Measurements from ENCODE around the gene PTGES.

Gene PTGES

GRCh38 chr9:129714511-129715061 is 38.3 kb downstream of the PTGES start:
- TF ChIP-seq, protein P1, sequence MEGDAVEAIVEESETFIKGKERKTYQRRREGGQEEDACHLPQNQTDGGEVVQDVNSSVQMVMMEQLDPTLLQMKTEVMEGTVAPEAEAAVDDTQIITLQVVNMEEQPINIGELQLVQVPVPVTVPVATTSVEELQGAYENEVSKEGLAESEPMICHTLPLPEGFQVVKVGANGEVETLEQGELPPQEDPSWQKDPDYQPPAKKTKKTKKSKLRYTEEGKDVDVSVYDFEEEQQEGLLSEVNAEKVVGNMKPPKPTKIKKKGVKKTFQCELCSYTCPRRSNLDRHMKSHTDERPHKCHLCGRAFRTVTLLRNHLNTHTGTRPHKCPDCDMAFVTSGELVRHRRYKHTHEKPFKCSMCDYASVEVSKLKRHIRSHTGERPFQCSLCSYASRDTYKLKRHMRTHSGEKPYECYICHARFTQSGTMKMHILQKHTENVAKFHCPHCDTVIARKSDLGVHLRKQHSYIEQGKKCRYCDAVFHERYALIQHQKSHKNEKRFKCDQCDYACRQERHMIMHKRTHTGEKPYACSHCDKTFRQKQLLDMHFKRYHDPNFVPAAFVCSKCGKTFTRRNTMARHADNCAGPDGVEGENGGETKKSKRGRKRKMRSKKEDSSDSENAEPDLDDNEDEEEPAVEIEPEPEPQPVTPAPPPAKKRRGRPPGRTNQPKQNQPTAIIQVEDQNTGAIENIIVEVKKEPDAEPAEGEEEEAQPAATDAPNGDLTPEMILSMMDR (IDR thresholded peaks at IDR 0.05; ENCODE audit: low read depth, low read length): no peak
- H3K4me3 ChIP-seq (ENCODE audit: low read depth, low read length): no peak overlapping the region

GRCh38 chr9:129713402-129713679 is 39.5 kb downstream of the PTGES start:
- H3K4me3 ChIP-seq (ENCODE audit: low read depth, low read length): no peak overlapping the region; the same call in 1 of the 2 replicates
- TF ChIP-seq, protein P1 (IDR thresholded peaks at IDR 0.05; ENCODE audit: low read depth, low read length): no peak

GRCh38 chr9:129712634-129713401 is 40.0 kb downstream of the PTGES start:
- TF ChIP-seq, protein P1 (IDR thresholded peaks at IDR 0.05; ENCODE audit: low read depth, low read length): no peak
- peak overlapping the region; percentile 23 for H3K4me3 ChIP-seq (ENCODE audit: low read depth, low read length)

GRCh38 chr9:129710169-129710453 is 42.7 kb downstream of the PTGES start:
- H3K4me3 ChIP-seq (ENCODE audit: low read depth, low read length): no peak overlapping the region
- TF ChIP-seq, protein P1 (IDR thresholded peaks at IDR 0.05; ENCODE audit: low read depth, low read length): no peak

GRCh38 chr9:129709438-129710168 is 43.2 kb downstream of the PTGES start:
- H3K4me3 ChIP-seq (ENCODE audit: low read depth, low read length): no peak overlapping the region
- TF ChIP-seq, protein P1 (IDR thresholded peaks at IDR 0.05; ENCODE audit: low read depth, low read length): no peak

- H3K4me3 ChIP-seq (ENCODE audit: low read depth, low read length): no peak overlapping the region
- TF ChIP-seq, protein P1 (IDR thresholded peaks at IDR 0.05; ENCODE audit: low read depth, low read length): no peak
These were observed 44.0 kb downstream of the PTGES start for GRCh38 chr9:129708793-129709192.

GRCh38 chr9:129704807-129705206 is 48.0 kb downstream of the PTGES start:
- H3K4me3 ChIP-seq (ENCODE audit: low read depth, low read length): no peak overlapping the region
- TF ChIP-seq, protein P1 (IDR thresholded peaks at IDR 0.05; ENCODE audit: low read depth, low read length): no peak

Data from WI38 (cell line).